DMS53 (cell line): Measurements from ENCODE around the gene KIAA2012.

ENCODE experiments used
- DNase-seq: peaks from one replicate; lab custom pipeline; 2025; lab: John Stamatoyannopoulos, UW

KIAA2012 gene

DNA sequence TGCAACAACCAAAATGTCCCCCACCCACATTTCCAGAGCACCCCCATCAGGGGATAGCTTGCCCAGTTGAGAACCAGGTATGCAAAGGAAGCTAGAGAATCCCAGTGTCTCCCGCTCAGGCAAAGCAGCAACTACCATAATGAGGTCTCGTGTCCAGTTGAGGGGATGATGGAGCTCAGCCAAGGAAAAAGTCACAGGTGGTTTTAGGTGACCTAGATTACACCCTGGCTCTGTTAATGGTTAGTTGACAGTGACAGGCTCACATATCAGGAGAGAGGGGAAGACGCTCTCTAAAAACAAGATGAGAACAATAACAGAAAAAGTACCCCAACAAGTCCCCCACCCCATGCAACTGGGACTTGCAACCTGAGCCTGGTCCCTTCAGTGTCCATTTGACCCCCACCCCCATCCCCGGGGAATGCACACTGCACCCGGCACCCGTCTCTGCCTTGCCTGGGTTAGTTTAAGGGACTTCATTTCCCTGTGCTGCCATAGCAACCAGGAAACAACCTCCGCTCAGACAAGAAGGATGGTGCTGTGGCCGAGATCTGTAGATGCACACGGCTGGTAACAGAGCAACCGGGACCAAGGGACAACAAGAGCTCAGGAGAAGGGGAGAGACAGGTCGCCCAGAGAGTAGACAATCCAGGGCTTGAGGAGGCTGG is at the start of gene KIAA2012:
KIAA2012 (plus strand) TSS at position 519 of the 665 bp plus-strand sequence. CDS start 373 bp downstream, outside the sequence.
- peak; percentile 30 for DNase-seq

DNA sequence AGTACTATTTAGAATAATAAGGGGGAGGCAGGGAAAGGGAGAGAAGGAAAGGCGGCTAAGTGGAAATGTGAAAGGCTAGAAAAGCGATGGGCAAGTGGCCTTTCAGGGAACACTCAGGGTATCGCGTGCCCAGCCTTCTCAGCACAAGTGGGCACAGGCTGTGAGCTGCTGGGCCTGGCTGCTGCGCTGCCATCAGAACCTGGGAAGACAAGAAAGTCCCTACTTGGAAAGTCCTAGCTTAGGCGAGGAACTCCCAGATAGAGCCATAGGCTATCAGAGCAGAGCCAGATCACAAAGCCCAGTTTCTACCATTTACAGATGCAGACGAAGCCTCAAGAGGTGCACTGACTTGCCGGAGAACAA is 49.2 kb upstream of the KIAA2012 start:
- no peak for DNase-seq

DNA sequence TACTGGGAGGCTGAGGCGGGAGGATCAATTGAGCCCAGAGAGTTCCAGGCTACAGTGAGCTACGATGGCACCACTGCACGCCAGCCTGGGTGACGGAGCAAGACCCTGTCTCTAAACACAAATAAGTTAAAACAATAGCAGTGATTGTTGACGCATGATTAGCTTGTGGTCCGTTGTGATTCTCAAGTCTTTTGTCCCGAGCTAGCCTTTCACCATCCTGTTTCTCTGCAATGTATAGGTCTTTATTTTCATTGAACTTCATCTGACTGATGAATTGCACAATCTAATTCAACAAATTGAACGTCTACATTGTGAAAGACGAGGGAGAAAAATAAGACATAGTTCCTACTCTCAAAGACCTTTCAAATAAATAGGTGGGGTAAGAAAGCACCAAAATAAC is 48.2 kb upstream of the KIAA2012 start:
- no peak for DNase-seq

DNA sequence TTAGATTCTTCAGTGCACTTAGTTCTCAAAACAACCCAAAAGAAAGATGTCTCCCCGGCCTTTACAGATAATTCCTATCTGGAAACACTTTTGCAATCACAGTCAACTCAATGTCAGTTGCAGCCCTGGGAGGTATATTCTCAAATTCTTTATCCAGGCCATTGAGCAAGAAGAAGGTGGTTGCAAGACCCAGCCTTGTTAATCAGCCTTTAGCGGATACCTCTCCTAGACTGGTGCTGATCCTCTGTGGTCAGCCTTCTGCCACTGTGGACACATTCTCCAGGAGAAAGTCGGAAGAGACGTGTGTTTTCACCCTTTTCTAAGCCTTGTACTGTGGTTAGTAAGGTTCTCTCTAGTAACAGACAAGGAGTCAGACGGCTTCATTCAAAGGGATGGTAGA is 47.2 kb upstream of the KIAA2012 start:
- no peak for DNase-seq

DNA sequence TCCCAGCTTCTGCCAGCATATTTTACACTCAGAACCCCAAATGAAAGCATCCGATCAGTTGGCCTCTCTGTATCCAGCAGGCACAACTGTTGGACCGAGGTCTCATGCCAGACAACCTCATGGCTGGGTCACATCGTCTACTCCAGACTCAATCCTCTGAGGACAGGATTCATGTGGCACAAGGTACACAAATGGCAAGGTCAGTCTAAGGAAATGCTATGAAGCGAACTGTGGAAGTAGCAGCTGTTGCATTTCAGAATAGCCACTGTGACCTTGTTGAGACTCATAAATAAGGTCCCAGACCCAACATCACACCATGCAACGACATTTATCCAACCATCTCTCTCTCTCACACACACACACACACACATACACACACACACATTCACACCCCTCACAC is 46.5 kb upstream of the KIAA2012 start:
- no peak for DNase-seq

DNA sequence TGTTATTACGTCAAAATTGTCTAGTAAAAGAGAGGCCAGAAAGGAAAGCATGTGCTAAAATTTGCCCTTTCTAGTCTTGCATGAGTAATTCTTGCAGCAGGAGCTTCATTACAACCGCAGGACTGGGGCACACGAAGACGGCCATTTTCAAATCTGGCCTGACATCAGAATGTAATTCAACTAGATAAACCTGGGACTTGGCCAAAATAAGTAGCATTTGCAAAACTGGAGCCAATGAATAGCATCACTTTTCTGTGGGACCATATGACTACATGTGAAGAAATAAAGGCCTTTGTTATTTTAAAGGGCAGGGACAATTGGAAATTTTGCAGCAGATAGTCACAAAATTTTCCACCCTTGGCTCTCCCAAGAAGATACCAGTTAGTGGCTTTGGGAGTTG is 42.4 kb upstream of the KIAA2012 start:
- DNase-seq = no peak

DNA sequence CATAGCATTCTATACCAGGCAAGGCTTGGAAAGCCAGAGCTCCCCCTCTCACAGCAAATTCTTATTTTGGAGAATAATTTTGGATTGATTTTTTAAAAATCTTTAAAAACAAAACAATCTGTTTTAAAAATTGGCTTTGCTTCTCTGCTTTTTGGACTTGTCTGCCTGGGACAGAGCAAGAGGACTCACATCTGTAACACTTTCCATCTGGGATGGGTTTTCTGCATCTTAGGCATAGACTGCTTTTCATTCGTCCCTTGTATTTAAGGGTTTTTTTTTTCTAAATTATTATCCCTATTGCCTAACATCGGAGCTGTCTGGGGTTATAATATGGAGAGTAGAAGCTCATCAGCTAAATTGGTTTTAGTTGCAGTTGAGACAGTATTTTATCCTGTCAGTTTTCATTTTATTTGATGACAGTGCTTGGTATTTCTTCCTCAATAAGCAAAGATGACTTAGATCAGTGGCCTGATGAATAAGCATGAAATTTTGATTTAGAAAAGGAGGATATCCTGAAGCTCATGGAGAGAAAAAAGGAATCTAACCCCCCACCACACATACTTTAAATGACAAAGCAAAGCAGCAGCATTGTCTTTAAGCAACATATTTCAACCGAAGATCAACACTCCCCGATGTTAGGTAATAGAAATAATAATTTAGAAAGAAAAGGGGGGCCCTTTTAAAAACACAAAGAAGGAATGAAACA is 41.7 kb upstream of the KIAA2012 start:
- DNase-seq = no peak

DNA sequence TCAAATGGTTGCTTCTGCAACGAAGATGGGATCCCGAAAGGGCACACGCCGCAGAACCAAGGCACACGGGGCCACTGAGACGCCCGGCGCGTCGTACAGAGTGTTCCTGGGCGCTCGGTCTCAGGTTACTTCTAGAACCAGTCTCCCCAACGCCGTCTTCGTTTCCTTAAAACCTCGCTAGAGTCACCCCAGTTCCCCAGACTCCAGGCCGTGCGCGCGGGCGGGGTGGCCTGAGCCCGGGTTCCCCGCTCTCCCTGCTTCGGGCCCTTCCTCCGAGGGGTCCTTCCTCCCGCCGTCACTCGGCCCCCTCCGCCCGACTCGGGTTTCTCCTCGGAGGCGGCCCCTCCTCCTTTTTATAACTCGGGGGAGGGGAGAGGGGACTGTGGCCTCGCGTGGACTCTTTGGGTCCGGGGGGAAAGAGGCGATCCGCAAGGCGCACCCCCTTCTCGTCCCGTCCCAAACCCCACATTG is 40.2 kb upstream of the KIAA2012 start:
- peak; percentile 55 for DNase-seq

DNA sequence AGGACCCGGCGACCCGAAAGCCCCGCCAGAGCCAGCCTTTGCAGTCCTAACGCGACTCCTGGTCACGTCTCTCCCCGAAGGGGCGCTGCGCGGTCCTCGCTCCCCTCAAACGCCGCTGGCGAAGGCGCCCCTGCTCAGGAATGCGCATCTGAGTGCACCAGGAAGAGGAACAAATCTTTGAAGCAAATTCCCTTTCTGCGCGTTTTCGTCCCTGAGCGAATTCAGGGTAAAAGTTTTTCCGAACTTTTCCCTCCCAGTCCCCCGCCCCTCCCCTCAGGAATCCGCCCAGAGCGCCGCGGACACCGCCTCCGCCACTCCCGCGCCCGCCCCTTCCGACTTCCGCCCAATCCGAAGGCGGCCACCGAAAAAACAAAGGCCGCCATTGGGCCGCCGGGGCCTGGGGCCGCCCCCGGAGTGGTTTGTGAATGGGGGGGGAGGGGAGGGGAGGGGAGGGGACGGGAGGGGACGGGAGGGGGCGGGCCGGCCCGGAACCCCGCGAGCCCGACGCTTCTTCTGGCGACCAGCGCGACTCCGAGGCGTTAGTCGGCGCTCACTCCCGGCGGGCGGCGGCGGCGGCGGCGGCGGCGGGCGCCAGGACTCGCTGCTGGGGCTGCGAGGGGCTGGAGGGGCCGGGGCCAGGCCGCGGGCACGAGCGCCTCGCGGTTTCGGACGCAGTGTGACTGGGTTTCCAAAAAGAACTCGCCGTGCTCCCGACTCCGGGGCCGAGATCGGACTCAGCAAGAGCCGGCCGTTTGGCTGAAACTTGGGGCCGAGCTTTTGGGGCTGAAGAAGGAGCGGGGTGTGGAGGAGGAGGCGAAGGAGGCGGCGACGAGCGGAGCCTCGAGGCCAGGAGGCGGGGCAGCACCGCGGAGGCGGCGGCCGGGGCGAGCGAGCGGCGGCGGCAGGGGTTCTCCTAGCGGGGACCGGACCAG is 39.5 kb upstream of the KIAA2012 start, which contains the start of gene FZD7:
FZD7 (plus strand) TSS at position 539 of the 932 bp plus-strand sequence. CDS start 793 bp downstream, outside the sequence.
- DNase-seq = peak; percentile 94

DNA sequence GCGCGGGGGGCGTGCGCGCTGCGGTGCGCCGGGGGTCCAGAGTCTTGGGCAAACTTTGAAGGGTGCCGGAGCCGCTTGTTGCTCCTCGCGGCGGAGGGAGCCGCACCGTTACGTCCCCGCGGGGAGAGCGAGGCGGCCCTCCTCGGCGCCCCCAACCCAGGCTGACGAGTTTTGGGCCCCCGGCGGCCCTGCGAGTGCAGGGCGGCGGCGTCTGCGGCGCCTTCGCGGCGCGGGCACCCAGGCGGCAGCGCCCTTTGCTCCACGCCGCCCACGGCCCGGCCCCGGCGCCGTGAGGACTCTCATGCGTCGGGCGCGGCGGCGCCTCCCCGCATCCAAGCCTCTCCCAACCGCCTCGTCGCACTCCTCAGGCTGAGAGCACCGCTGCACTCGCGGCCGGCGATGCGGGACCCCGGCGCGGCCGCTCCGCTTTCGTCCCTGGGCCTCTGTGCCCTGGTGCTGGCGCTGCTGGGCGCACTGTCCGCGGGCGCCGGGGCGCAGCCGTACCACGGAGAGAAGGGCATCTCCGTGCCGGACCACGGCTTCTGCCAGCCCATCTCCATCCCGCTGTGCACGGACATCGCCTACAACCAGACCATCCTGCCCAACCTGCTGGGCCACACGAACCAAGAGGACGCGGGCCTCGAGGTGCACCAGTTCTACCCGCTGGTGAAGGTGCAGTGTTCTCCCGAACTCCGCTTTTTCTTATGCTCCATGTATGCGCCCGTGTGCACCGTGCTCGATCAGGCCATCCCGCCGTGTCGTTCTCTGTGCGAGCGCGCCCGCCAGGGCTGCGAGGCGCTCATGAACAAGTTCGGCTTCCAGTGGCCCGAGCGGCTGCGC is 38.6 kb upstream of the KIAA2012 start:
- DNase-seq = peak; percentile 75

DNA sequence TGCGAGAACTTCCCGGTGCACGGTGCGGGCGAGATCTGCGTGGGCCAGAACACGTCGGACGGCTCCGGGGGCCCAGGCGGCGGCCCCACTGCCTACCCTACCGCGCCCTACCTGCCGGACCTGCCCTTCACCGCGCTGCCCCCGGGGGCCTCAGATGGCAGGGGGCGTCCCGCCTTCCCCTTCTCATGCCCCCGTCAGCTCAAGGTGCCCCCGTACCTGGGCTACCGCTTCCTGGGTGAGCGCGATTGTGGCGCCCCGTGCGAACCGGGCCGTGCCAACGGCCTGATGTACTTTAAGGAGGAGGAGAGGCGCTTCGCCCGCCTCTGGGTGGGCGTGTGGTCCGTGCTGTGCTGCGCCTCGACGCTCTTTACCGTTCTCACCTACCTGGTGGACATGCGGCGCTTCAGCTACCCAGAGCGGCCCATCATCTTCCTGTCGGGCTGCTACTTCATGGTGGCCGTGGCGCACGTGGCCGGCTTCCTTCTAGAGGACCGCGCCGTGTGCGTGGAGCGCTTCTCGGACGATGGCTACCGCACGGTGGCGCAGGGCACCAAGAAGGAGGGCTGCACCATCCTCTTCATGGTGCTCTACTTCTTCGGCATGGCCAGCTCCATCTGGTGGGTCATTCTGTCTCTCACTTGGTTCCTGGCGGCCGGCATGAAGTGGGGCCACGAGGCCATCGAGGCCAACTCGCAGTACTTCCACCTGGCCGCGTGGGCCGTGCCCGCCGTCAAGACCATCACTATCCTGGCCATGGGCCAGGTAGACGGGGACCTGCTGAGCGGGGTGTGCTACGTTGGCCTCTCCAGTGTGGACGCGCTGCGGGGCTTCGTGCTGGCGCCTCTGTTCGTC is 37.7 kb upstream of the KIAA2012 start:
- no peak for DNase-seq

DNA sequence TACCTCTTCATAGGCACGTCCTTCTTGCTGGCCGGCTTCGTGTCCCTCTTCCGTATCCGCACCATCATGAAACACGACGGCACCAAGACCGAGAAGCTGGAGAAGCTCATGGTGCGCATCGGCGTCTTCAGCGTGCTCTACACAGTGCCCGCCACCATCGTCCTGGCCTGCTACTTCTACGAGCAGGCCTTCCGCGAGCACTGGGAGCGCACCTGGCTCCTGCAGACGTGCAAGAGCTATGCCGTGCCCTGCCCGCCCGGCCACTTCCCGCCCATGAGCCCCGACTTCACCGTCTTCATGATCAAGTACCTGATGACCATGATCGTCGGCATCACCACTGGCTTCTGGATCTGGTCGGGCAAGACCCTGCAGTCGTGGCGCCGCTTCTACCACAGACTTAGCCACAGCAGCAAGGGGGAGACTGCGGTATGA is 37.1 kb upstream of the KIAA2012 start:
- DNase-seq = peak; percentile 16

DNA sequence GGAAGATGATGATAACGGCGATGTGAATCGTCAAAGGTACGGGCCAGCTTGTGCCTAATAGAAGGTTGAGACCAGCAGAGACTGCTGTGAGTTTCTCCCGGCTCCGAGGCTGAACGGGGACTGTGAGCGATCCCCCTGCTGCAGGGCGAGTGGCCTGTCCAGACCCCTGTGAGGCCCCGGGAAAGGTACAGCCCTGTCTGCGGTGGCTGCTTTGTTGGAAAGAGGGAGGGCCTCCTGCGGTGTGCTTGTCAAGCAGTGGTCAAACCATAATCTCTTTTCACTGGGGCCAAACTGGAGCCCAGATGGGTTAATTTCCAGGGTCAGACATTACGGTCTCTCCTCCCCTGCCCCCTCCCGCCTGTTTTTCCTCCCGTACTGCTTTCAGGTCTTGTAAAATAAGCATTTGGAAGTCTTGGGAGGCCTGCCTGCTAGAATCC is 36.4 kb upstream of the KIAA2012 start:
- DNase-seq = no peak

DNA sequence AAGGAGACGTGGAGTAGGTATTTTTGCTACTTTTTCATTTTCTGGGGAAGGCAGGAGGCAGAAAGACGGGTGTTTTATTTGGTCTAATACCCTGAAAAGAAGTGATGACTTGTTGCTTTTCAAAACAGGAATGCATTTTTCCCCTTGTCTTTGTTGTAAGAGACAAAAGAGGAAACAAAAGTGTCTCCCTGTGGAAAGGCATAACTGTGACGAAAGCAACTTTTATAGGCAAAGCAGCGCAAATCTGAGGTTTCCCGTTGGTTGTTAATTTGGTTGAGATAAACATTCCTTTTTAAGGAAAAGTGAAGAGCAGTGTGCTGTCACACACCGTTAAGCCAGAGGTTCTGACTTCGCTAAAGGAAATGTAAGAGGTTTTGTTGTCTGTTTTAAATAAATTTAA is 36.0 kb upstream of the KIAA2012 start:
- no peak for DNase-seq

DNA sequence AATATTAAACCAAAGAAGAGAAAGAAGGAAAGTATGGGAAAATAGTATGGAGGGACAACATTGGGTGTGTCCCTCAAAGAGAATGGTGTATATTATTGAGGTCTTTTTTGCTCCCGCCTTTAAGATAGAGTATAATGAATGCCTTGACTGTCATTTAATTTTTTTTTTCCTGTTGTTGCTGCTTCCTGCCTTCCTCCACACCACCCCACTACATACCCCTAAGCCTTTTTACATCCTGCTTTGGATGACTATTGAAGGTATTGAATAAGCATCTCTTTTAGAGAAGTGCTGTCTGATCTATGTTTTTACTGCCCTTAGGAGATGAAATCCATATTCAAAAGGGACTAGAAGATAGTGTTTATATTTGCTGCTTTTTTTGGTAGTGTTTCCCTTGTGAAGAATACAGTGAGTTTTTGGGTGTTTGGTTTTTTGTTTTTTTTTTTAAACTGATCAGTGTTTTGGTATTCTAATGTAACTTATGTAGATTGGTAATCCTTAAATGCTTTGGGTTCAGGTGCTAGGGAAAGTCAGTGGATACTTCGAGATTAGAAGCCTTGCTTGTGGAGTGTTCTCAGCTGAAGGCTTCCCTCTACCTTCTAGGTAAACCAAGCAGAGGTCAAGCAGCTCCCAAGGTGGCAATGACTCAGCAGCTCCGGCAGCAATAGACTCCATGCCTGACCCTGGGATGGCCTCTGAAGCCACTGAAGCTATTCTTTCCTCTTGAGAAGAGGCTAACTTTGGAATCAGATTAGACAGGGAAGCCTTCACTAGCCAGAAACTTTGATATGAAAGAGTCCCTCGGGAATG is 34.4 kb upstream of the KIAA2012 start:
- DNase-seq = peak; percentile 72

DNA sequence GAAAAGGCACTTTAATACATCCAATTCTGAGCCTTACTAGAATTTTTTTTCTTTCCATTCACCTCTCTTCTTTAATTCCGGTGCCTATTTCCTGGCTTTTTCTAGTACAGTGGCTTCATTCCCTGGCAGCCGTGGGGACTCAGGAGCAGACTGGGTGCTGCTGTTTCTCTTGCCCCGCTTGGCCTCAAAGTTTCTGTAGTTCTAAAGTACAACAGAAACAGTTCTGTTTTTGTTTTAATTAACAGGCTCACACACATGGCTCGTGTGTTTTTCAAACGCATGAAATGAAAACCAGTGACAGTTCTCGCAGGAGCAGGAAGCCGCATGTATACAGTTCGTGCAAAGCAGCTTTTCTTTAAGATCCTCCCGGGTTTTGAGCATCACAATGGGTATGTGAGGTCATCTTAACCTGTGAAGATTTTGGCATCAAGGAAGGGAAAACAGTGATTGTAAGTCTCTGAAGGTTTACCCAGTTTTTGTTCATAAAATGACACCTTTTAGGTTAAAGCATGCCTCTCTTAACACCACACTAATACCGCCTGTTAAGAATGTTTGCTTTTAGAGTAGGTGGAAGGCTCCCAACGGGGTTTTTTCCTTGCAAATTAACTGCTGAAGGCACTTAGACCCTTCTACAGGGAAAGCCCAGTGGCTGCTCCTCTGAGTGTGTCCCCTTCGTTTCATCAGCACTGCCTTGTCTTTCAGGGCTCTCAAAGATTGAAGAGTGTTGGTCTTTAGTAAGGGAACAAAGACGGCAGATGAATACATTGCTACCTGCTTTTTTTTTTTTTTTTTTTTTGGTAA is 33.6 kb upstream of the KIAA2012 start:
- DNase-seq = no peak

DNA sequence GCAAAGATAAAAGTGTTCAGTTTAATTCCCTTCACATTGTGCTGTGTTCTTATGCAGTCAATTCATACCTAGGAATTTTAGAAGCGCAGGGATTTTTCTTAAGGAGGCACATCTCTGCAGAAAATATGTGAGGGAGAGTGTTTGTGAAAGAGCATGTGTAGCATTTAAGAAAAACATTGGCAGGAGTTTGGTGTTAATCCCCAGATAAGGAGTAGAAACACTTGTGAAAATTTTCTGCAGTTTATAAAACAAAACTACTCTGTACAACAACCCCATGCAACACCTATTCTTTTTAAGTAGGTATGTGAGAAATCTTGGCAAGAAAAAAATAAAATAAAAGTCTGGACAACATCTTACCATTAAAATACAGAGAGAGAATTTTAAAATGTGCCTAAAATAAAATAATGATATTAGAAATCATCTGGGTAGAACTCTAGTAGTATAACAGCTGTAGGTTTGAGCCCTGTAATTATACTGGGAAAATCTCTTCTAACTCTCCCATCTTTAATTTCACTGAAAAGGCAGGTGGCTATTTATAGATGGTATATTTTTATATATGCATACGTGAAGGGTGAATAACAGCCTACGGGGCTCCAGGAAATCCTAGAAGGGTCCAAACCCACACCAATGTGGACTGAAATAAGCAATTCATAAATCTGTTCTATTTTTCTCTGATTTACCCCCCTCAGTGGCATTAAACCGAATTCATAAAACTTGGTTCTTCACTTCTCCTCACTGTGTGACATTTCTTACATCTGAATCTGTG is 32.8 kb upstream of the KIAA2012 start:
- DNase-seq = no peak

DNA sequence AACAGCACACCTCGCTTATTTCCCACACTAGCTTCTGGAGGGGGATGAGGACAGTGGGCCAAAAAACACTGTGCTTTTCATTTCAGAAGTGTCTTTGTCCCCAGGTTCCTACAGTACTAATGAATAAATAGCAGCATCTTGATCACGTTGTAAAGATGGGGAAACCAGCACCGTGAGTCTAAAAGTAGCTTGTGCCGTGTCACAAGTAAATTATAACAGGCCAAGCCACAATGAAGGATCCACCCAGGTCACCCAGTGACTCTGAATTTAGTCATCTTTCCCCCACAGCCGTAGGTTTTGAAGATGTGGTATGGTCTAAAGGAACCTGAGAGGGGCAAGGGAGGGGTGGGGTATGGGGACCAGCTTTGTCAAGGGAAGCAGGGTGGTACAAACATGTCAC is 30.6 kb upstream of the KIAA2012 start:
- no peak for DNase-seq
